Left forelimb (tissue), 1 donor: ENCODE data around the gene SLC47A1.

Experiments used
- DNase-seq: peaks from one replicate; pipeline ENCODE4 v3.0.0-alpha.2; 2018; ENCODE audit warnings: low spot score

Gene SLC47A1

GRCh38 chr17:19613979-19614378, 80.3 kb downstream of the SLC47A1 start:
- no peak for DNase-seq

- DNase-seq, result no peak
These were observed 81.2 kb downstream of the SLC47A1 start for GRCh38 chr17:19614900-19615299.

- DNase-seq, result no peak
These were observed 84.4 kb downstream of the SLC47A1 start for GRCh38 chr17:19618015-19618414.

GRCh38 chr17:19619705-19620325, 86.2 kb downstream of the SLC47A1 start:
- no peak for DNase-seq

- DNase-seq, result no peak
These were observed 88.0 kb downstream of the SLC47A1 start for GRCh38 chr17:19621697-19622096.

GRCh38 chr17:19626079-19626478, 92.4 kb downstream of the SLC47A1 start:
- no peak for DNase-seq
